Sciatic nerve (tissue), 2 donors: ENCODE data around the gene PRXL2B. TPM values are rescaled to one million over a fixed set of nuclear protein-coding genes. Genes with fewer than 3 reads are reported as not detected.

Source experiments
- ATAC-seq: fragments of 200-7000 bp; cut with Tn5 transposase; one replicate; pipeline ENCODE4 v1.9.1; 2020; ENCODE audit warnings: mild to moderate bottlenecking, moderate library complexity
- DNase-seq: peaks from one replicate; pipeline ENCODE4 v3.0.0-alpha.2; 2020; ENCODE audit warnings: low spot score
- intact Hi-C: fragments of 100-400 bp; cut with DNase I; formaldehyde crosslinking; loops from one replicate; pipeline ENCODE4 v1.14.2; 2022
- total RNA-seq: library from RNA; stranded (reverse); fragmentation: NEBNext Ultra II Directional; extraction: Animal tissue kit (Norgen Biotek cat#: 25700); gene quantifications from one replicate; pipeline ENCODE4 v1.2.1, GENCODE V29; 2021
- donor health status: DM: no; HTN: no; CAD: no.
- donor health status: DM: no; HTN: no; CAD: no.

PRXL2B gene
- total RNA-seq, 1 donor from 2014 or later = 23.9 TPM

DNA sequence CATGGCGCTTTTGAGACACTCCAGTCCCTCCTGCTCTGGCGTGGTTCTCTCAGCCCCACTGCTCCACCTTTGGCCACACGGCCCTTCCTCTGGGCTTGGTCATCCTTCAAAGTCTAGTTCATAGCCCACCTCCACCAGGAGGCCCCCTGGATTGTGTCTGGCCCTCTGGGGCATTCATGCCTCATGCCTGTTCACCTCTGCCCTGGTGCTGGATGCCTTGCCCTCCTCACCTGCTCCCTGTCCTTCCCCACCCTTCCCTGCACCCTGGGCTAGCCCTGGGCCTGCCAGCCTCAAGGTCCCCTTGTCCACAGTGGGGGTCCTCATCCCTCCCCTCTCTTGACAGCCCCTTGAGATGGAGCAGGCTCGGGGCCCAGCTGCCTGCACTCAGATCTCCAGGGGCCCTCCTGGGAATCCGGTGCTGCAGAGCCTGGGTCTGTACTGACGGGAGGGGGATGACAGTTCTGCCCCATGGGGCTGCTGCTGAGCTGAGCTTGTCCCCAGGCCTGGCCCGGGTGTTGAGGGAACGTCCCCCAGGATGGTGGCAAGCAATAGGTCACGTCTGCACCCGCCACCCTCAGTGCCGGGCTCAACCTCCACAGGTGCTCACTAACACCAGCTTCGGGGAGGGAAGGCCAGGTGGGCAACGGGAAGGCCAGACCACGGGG lies 18.4 kb downstream of the PRXL2B start:
- ATAC-seq = no peak
- no peak for DNase-seq
- intact Hi-C loops = no loop called here

DNA sequence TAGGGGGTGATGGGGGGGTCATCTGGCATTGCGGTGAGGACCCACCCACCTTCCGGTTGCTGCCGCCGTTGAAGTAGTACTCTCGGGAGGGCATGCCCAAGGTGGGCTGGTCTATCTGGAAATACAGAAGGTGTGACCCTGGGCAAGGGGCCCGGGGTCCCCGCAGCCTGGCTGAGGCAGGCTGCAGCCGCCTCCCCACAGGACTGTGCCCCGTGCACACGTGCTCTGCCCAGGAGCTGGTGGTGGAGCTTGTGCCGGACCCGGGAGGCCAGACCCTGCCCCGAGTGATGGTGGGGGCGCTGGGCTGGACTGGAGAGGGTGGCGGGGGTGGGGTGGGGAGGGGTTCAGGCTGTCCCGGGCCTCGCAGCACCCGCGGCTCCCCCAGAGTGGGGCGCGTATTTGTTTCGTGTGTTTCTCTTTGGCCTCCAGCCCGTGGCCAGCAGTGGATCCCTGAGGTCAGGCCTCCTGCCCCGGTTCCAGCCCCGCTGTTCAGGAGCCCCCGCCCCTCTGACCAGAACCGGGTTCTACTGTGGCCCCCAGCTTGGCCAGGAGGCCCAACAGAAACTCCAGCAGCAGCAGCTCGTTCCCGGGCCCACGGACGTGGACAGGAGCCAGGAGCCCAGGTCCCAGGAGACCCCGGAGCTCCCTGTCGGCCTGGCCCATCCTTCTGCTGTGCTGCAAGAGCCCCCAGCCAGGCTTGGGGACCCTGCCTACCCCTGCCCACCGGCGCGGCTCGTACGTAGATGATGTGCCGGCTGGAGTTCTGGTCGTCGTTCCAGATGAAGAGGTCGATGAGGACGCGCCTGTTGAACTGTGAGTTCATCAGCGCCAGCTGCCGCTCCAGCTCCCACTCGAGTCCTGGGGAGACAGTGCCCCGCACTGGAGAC lies 19.2 kb downstream of the PRXL2B start:
- DNase-seq = no peak
- intact Hi-C loops = no loop called here
- ATAC-seq = no peak

DNA sequence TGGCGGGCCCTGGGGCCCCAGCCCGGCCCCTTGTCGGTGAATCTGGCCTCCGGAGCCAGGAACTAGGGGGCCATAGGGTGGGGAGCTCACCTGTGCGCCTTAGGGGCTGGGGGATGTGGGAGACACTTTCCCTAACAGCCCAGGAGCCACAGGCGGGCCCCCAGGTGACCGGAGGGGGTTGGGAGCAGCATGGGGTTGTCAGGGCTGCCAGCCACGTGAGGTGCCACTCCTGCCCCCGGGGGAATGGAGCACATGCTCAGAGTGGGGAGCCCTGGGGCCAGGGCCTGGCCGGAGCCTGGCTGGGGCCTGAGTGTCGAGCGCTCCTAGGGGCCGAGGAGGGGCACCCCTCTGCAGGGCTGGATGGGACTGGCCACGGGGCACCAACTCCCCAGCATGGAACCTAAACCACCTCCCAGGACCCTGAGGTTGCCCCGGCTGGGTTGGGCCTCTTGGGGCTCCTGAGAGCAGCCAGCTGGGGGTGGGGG lies 19.9 kb downstream of the PRXL2B start:
- DNase-seq (peak; percentile 52), ATAC-seq (no peak)
- intact Hi-C loops = no loop called here

DNA sequence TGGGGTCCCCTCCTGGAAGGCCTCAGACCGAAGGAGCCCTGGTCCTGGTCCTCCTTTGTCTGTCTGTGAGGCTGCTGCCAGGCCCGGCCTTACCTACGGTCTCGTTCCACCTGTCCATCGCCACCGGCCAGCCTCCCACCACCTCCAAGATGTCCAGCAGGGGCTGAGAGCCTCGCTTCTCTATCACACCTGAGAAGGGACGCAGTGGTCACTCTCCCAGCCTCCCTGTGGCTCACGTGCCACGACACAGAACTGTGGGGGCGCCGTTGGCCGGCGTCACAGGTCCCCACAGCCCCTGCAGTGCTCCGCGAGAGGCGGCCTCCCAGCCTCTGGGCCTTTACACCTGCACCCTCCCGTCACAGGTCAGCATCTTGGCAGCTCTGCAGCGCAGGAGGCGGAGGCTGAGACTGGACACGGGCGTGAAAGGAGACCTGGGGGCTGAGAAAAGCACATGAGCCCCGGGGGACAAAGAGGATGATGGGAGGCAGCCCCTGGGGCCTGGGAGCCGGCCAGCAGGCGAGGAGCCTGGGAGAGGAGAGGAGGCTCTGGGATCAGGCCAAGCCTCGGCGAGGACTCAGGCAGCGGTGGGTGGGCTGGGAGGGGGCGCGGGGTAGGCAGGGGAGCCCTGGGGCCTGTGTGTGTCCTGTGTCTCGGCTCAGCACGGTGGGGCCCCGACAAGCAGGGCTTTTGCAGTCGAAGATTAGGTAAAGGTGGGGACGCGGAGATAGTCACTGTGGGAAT lies 20.5 kb downstream of the PRXL2B start:
- peak; percentile 54 for DNase-seq
- ATAC-seq = no peak
- intact Hi-C loops = no loop called here

DNA sequence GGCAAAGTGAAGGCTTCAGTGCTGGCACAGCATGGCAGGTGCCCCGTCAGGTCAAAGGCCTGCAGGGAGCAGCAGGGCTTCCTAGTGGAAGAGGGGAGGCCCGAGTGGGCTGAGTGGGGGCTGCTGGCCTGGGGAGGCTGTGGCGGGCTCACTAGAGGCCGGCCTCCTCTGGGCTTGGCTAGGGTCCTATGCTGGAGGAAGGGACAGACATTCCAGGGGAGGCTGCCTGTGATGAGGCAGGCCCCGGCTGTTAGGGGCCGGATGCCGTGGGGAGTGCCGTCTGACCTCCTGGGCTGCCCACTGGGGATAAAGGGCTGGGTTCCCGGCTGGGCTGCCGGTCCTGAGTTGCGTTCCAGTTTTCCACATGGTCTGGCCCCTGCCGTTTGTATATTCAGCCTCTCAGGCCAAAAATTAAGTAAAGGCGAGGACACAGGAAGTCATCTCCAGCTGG lies 21.1 kb downstream of the PRXL2B start:
- no peak for ATAC-seq
- intact Hi-C loops = no loop called here
- peak; percentile 38 for DNase-seq

DNA sequence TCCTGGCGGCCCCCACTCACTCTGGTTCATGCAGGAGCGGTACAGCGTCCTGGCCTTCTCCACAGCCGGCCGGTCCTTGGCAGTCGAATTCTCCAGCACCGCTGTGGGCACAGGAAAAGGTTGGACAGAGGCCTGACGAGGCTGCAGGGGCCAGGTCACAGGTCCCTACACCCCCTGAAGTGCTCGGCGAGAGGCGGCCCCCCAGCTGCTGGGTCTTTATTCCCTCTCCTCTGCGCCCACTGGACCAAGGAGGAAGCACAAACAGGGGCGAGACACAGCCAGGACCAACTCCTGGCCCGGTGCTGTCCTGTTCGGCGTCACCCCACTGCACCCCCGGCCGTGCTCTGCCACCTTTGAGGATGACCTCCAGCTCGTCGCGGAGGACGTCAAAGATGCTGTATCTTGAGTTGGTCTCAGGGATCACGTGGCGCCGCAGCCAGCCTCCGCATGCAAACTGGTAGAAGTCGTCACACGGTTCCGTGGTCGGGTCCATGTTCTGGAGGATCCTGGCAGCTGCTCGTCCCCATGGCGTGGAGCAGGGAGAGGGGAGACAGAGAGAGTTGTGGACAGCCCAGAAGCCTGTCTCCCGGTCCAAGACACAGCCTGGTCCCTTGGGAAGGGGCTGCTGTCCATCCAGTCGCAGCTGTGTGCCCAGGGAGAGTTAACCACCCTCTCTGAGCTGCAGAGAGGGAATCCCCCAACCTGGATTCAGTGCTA lies 22.9 kb downstream of the PRXL2B start:
- ATAC-seq (no peak), DNase-seq (peak; percentile 53)
- intact Hi-C loops = no loop called here

DNA sequence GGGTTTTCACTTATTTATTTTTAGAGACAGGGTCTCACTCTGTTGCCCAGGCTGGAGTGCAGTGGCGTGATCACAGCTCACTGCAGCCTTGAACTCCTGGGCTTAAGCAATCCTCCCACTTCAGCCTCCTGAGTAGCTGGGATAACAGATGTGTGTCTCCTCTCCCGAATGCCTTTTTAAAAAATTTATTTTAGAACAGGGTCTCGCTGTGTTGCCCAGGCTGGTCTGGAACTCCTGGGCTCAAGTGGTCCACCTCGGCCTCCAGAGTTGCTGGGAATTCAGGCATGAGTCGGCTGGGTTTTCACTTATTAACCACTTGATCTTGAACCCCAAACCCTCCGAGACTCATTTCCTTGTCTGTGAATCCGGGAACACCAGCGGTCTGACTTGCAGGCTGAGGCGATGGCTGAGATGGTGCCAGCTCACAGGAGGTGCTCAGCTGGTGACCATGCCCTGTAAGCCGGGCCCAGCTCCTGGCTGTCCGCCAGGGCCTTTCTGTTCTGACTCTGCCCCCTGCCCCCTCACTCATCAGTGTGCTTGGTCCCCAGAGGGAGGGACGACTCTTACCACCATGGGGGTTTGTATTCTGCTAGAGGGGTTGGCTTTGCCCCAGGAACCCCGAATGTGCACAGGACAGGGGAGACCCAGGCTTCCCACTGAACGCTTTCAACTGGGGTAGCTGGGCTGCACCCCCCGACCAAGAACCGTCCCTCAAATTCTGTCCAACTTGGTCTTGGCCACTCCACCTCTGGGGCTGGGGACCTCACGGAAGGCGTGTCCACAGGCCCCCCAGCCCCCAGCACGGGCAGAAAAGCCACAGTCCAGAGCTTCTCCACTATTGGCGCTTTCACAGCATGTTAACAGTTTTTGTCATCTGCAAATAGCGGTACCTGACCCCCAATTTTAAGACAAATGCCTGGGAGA lies 23.7 kb downstream of the PRXL2B start:
- DNase-seq (peak; percentile 57), ATAC-seq (no peak)
- intact Hi-C loops = no loop called here

DNA sequence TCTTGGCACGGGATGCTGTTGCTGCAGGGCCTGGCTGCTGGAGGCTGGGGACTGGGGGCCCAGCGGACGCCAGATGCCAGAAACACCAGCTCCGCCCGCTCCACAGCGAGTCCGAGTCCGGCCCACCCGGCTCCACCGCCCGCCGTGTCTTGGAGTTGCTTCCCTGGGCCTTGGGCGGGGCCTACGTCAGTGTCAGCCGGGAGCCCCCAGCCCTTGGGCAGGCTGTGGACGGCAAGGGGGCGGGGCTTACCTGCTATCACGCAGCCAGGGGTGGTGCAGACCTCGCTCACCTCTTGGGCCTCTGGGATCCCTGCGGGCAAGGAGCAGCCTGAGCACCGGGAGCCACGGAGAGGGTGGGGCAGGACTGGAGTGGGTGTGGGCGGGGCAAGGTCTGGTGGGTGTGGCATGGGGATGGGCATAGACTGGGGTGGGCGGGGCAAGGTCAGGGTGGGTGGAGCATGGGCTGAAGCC lies 24.5 kb downstream of the PRXL2B start:
- intact Hi-C loops = no loop called here
- DNase-seq (peak; percentile 70), ATAC-seq (peak; percentile 69)

DNA sequence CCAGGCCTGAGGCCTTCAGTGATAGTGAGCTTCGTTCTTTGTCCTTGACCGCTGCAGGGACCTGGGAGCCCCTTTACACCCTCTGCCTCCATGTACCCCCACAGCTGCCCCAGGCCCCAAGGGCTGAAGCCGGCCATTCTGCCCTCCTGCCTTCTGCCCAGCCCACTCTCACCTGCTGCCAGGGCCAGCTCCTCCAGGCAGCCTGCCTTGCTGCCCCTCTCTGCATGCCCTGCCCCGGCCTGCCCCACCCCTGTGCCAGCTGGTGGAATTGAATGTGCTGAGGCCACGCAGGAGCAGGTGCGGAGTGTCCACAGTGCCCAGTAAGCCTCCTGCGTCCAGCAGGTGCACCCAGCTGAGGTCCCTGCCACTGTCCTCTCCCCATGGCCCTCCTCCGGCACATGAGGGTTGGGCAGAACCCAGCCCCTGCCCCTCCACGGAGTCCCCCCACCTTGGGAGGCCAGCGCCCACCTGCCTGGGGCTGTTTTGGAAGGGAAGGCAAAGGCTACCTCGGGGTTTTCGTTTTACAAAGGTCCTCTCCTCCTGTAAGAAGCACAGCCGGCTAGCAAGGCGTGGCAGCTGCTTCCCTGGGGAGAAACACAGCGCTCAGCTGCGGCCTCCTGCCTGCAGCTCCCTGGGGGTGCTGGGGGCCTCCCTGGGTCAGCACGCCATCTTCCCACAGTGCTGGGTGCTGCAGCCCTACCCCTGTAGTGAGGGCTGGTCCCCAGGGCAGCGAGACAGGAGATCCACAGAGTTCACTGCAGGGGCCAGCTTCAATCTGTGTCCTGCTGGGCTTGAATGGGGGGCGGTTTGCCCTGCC lies 25.3 kb downstream of the PRXL2B start:
- intact Hi-C loops = no loop called here

DNA sequence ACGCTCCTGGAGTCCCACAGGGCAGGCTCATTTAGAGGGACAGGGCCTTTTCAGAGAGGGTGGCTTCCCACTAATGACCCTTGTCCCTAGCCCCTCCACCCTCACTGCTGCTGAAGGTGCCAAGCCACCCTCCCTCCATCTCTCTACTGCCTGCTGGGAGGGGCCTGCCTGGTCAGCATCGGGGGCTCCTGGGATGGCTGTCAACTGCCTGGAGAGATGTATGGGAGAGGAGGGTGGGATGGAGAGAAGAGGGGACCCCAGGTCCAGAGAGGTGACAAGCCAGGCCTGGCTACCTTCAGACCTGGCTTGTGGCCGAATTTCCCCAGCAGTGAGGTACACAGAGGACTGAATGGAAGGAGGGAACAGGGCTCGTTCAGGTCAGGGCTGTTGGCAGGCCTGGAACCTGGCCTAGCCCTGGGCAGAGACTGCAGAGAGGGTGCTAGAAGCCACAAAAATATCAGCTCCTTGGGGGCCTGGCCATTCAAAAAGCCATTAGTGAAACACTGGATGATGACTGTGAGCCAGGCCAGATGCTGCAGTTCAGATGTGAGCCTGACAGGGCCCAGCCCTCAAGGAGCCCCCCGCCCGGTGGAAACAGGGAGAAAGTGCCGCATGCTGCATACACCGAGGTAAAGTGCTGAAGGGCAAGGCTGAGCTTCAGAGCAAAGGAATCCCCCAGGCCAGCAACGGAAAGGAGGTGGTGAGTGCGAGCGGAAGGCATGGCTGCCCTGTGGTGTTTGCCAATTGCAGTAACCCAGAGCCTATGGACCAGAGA lies 26.2 kb downstream of the PRXL2B start:
- intact Hi-C loops = no loop called here
- ATAC-seq (no peak), DNase-seq (no peak)

More for the DNA sequence above, 25.3 kb downstream of the PRXL2B start:
- peak; percentile 45 for DNase-seq
- no peak for ATAC-seq

DNA sequence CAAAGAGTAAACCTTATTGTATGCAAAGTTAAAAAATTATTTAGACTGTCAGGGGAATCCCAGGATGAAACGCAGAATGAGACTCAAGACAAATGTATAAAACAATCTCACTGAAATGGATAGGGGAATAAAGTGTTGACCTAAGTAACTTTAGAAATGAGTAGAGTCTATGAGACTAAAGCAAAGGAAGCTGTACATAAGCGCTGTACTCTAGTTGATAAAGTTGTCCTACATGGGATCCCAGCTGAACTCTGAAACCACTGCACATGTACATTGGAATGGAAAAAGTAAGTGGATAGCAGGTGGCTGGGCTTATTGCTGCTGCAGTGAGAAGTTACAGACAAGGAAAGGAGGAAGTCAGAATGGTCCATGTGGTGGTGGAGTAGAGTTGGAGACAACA lies 27.6 kb downstream of the PRXL2B start:
- intact Hi-C loops = no loop called here

DNA sequence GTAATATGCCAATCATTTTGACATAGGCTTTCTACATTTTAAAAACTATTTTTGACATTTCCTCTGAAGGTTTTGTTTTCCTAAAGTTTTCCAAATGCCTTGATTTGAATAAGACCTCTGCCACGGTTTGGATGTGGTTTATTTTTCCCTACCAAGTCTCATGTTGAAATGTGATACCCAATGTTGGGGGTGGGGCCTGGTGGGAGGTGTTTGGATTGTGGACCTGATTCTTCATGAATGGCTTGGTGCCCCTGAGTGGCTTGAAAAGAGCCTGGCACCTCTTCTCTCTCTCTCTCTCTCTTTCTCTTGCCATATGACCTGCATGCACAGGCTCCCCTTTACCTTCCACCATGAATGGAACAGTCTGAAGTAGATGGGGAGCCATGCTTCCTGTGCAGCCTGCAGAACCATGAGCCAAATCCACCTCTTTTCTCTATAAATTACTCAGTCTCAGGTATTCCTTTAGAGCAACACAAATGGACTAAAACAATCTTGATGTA lies 31.4 kb downstream of the PRXL2B start:
- ATAC-seq (no peak), DNase-seq (no peak)
- intact Hi-C loops = no loop called here

More for the DNA sequence above, 27.6 kb downstream of the PRXL2B start:
- DNase-seq (no peak), ATAC-seq (no peak)

DNA sequence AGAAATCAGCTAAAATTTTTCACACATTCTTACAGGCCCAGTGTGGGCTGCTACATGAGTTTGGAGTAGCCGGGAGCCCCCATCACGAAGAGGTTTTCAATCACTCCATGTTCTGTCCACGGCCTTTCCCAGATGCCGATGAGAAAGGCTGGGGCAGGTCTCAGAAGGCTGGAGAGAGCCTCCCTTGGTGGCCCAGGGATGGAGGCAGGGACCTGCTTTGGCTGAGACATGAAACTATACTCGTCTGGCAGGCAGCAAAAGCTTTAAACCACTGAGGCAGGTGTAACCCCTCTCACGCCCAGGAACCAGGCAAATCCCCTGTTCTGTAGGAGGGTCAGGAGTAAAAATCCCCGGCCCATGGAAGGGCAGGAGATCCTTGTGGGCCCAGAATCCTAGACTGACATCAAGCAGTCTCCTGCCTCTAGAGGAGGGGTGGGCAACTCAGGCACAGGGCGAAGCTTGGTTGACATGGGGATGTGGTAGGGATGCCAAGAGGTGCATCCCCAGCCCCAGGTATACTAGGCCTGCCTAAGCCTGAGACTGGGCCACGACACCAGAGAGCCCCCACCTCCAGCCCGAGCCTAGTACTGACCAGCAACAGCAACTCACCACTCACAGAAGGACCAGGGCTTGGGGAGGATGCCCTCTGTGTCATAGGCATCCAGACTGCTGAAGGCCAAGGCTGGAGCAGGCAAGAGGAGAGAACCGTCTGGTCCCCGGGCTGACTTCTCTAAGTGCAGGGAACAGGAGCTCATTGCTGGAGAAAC lies 37.2 kb downstream of the PRXL2B start:
- DNase-seq (no peak), ATAC-seq (no peak)

DNA sequence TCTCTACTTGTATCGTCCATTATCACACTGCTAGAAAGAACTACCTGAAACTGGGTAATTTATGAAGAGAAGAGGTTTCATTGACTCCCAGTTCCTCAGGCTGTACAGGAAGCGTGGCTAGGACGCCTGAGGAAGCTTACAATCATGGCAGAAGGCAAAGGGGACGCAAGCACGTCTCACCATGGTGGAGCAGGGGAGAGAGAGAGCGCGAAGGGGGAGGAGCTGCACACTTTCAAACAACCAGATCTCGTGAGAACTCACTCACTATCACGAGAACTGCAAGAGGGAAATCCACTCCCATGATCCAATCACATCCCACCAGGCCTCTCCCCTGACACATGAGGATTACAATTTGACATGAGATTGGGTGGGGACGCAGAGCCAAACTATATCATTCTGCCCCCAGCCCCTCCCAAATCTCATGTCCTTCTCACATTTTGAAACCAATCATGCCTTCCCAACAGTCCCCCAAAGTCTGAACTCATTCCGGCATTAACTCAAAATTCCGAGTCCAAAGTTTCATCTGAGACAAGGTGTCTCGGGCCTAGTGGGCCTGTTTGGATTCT lies 38.2 kb downstream of the PRXL2B start:
- no peak for ATAC-seq
- intact Hi-C loops = no loop called here
- DNase-seq = no peak

More for the DNA sequence above, 37.2 kb downstream of the PRXL2B start:
- intact Hi-C loops = no loop called here

DNA sequence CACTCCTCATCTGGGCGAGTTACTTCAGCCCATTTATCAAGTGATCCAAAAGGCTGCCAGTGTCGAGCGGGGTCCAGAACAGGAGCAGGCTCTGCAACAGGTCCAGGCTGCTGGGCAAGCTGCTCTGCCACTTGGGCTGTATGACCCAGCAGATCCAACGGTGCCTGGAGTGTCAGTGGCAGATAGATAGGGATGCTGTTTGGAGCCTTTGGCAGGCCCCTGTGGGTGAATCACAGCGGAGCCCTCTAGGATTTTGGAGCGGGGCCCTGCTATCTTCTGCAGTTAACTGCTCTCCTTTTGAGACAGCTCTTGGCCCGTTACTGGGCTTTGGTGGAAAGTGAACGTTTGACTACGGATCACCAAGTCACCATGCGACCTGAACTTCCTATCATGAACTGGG lies 38.7 kb downstream of the PRXL2B start:
- DNase-seq (no peak), ATAC-seq (no peak)
- intact Hi-C loops = no loop called here
